ENCODE results near the gene SERPINE1. TPM values are rescaled to one million over a fixed set of nuclear protein-coding genes. Genes with fewer than 3 reads are reported as not detected.
A peak's percentile ranks its signal among the peaks of the same experiment; 100 is the strongest.
"Not testable (repeated sequence)": the region's sequence is repeated elsewhere in the genome, so short reads cannot be mapped to it uniquely, and the experiment has no call there.

The SERPINE1 gene
- total RNA-seq, 4 donors from 2014 or later: 4.7 to 18.6 (median 7.6) TPM

GRCh38 chr7:101100858-101101847 lies 25.8 kb upstream of the SERPINE1 start:
- H3K4me1 ChIP-seq: peaks cover 3 to 25% of the 10 kb centered on the region in 2 donors
- WGBS, 2 donors: 85 to 93% methylated on average over 18 of the region's 18 CpGs

GRCh38 chr7:101102026-101102425 lies 24.9 kb upstream of the SERPINE1 start:
- Histone ChIP-seq H3K27me3 (no peaks in the 10 kb centered on the region), H3K27ac (no peak overlapping the region), H3K4me3 (replicated peaks in 1 of 3) (no peak overlapping the region), H3K9me3 (no peaks in the 10 kb centered on the region), H3K4me1 (peaks cover 3 to 25% of the 10 kb centered on the region in 2 donors), H3K36me3 (no peaks in the 10 kb centered on the region)
- TF ChIP-seq CTCF (IDR thresholded peaks at IDR 0.05): no peak
- intact Hi-C loops (cut with DNase I): no loop called here
- no peak for DNase-seq
- WGBS, 2 donors: 89 to 91% methylated on average over 6 of the region's 6 CpGs

More at GRCh38 chr7:101100858-101101847, 25.8 kb upstream of the SERPINE1 start:
- H3K36me3 ChIP-seq: no peaks in the 10 kb centered on the region
- no peak for DNase-seq
- no peak overlapping the region for H3K4me3 ChIP-seq (replicated peaks in 1 of 3)
- intact Hi-C loops (cut with DNase I): no loop called here
- no peak for TF ChIP-seq POLR2A (IDR thresholded peaks at IDR 0.05)
- TF ChIP-seq CTCF (IDR thresholded peaks at IDR 0.05): no peak
- peak overlapping the region; percentile 63 to 70 (median 70) for H3K27ac ChIP-seq
- H3K27me3 ChIP-seq: no peaks in the 10 kb centered on the region
- H3K9me3 ChIP-seq: no peaks in the 10 kb centered on the region

- WGBS, 2 donors: 89 to 92% methylated on average over 10 of the region's 10 CpGs
- intact Hi-C loops (cut with DNase I); H3K27ac ChIP-seq; H3K36me3 ChIP-seq; H3K27me3 ChIP-seq; H3K4me3 ChIP-seq (replicated peaks in 1 of 3); DNase-seq; H3K9me3 ChIP-seq: not testable (repeated sequence)
- H3K4me1 ChIP-seq: peaks cover 3 to 29% of the 10 kb centered on the region in 2 donors
Observed at GRCh38 chr7:101103701-101104100, 23.2 kb upstream of the SERPINE1 start.

- Histone ChIP-seq H3K27me3 (no peaks in the 10 kb centered on the region), H3K36me3 (no peaks in the 10 kb centered on the region), H3K9me3 (no peaks in the 10 kb centered on the region), H3K4me3 (replicated peaks in 1 of 3) (no peak overlapping the region), H3K27ac (no peak overlapping the region), H3K4me1 (peaks cover 3 to 27% of the 10 kb centered on the region in 2 donors)
- 60 to 63% methylated on average over 15 of the region's 15 CpGs for WGBS, 2 donors
- no peak for DNase-seq
- TF ChIP-seq POLR2A (IDR thresholded peaks at IDR 0.05) (no peak), CTCF (IDR thresholded peaks at IDR 0.05) (no peak)
- intact Hi-C loops (cut with DNase I): no loop called here
Observed at GRCh38 chr7:101104193-101104713, 22.7 kb upstream of the SERPINE1 start.

- WGBS, 2 donors: 70 to 73% methylated on average over 3 of the region's 3 CpGs
- intact Hi-C loops (cut with DNase I): no loop called here
Observed at GRCh38 chr7:101104799-101105198, 22.1 kb upstream of the SERPINE1 start.

GRCh38 chr7:101105248-101105647 lies 21.7 kb upstream of the SERPINE1 start:
- WGBS, 2 donors: 79 to 86% methylated on average over 5 of the region's 5 CpGs
- H3K36me3 ChIP-seq; H3K27ac ChIP-seq; DNase-seq; H3K27me3 ChIP-seq; H3K9me3 ChIP-seq; H3K4me3 ChIP-seq (replicated peaks in 1 of 3); intact Hi-C loops (cut with DNase I): not testable (repeated sequence)
- H3K4me1 ChIP-seq: peaks cover 3 to 17% of the 10 kb centered on the region in 2 donors

More at GRCh38 chr7:101104799-101105198, 22.1 kb upstream of the SERPINE1 start:
- Histone ChIP-seq H3K4me1 (peaks cover 3 to 21% of the 10 kb centered on the region in 2 donors), H3K36me3 (no peaks in the 10 kb centered on the region), H3K4me3 (replicated peaks in 1 of 3) (no peak overlapping the region), H3K27me3 (no peaks in the 10 kb centered on the region), H3K9me3 (no peaks in the 10 kb centered on the region), H3K27ac (no peak overlapping the region)
- DNase-seq: no peak
- TF ChIP-seq POLR2A (IDR thresholded peaks at IDR 0.05) (no peak), CTCF (IDR thresholded peaks at IDR 0.05) (no peak)

Measured in thyroid gland (tissue), 4 donors.